B cell (primary cell): ENCODE results near the gene TSFM. TPM values are rescaled to one million over a fixed set of nuclear protein-coding genes. Genes with fewer than 3 reads are reported as not detected.

ENCODE experiments used
- ATAC-seq: fragments of 200-7000 bp; cut with Tn5 transposase; one replicate; pipeline ENCODE4 v1.10.0; 2021; ENCODE audit warnings: low read depth, mild to moderate bottlenecking, moderate number of reproducible peaks, moderate library complexity
- CTCF ChIA-PET: fragments of 350-600 bp; sonication (Branson Sonifier 250); formaldehyde crosslinking; loops from one replicate; lab custom pipeline; 2021; ENCODE audit warnings: antibody characterized with exemption, inconsistent platforms; lab: Charles Lee
- POLR2A ChIA-PET: fragments of 350-600 bp; sonication (Branson Sonifier 250); formaldehyde crosslinking; loops from one replicate; lab custom pipeline; 2021; ENCODE audit warnings: antibody characterized with exemption; lab: Charles Lee
- DNase-seq: peaks from one replicate; pipeline ENCODE4 v3.0.0; 2013
- H2AFZ ChIP-seq: 2 replicates; pipeline ENCODE4 v1.6.1; 2012; ENCODE audit warnings: mild to moderate bottlenecking, low read depth, low read length; ENCODE audit not compliant: insufficient read depth, poor library complexity, severe bottlenecking
- H3K27ac ChIP-seq, 2 donors: 1 replicate in 1 of 2; 2 replicates in 1 of 2; pipeline ENCODE4 v1.5.1; 2012 to 2013; ENCODE audit warnings: low read length in 2 of 2, mild to moderate bottlenecking in 2 of 2, moderate library complexity in 1 of 2
- H3K27me3 ChIP-seq, 4 experiments: fragments of 200-600 bp in 1 of 4; sonication (generic) in 1 of 4; replicated peaks in 1 of 4; 1 replicate in 2 of 4; 2 replicates in 2 of 4; pipeline versions ENCODE4 v1.6.1 to v1.7.0; 2013 to 2016; ENCODE audit warnings: low read length in 3 of 4, mild to moderate bottlenecking in 2 of 4, mixed read lengths in 1 of 4, moderate library complexity in 1 of 4; ENCODE audit not compliant: insufficient read depth in 4 of 4, control insufficient read depth in 3 of 4; ENCODE audit errors: control extremely low read depth in 1 of 4
- H3K36me3 ChIP-seq, 2 experiments: replicated peaks in 1 of 2; 1 replicate in 1 of 2; 2 replicates in 1 of 2; pipeline versions ENCODE4 v1.6.1 to v1.7.1; 2013; ENCODE audit warnings: low read length in 1 of 2; ENCODE audit not compliant: insufficient read depth in 2 of 2, control insufficient read depth in 1 of 2; ENCODE audit errors: control extremely low read depth in 1 of 2, extremely low read depth in 1 of 2
- H3K4me1 ChIP-seq, 2 donors: fragments of 200-600 bp in 1 of 2; sonication (generic) in 1 of 2; 1 replicate in 1 of 2; 2 replicates in 1 of 2; pipeline versions ENCODE4 v1.5.1 to v1.6.1; 2013 to 2017; ENCODE audit warnings: low read length in 2 of 2; ENCODE audit not compliant: control insufficient read depth in 2 of 2, insufficient read depth in 2 of 2
- H3K4me2 ChIP-seq: replicated peaks from 2 replicates; pipeline ENCODE3; 2012; ENCODE audit warnings: mild to moderate bottlenecking, low read depth, low read length; ENCODE audit not compliant: poor library complexity, severe bottlenecking
- H3K4me3 ChIP-seq, 5 experiments: fragments of 200-600 bp in 1 of 5; sonication (generic) in 1 of 5; 1 replicate in 3 of 5; 2 replicates in 2 of 5; pipeline versions ENCODE4 v1.5.1 to v1.7.0; 2011 to 2016; ENCODE audit warnings: low read length in 4 of 5, mild to moderate bottlenecking in 4 of 5, low read depth in 2 of 5, control low read depth in 1 of 5, moderate library complexity in 1 of 5; ENCODE audit not compliant: insufficient read depth in 1 of 5; ENCODE audit errors: control extremely low read depth in 1 of 5, extremely low read depth in 1 of 5
- H3K79me2 ChIP-seq: fragments of 200-600 bp; sonication (generic); one replicate; pipeline ENCODE4 v1.6.0; 2016; ENCODE audit warnings: low read length; ENCODE audit not compliant: control insufficient read depth, insufficient read depth
- H3K9ac ChIP-seq: fragments of 200-600 bp; sonication (generic); 2 replicates; pipeline ENCODE4 v1.6.1; 2017; ENCODE audit warnings: mild to moderate bottlenecking, low read length, moderate library complexity
- H3K9me3 ChIP-seq, 3 donors: one replicate each; pipeline versions ENCODE4 v1.6.1 to v1.7.1; 2013; ENCODE audit warnings: low read length in 2 of 3; ENCODE audit not compliant: control insufficient read depth in 2 of 3, insufficient read depth in 1 of 3; ENCODE audit errors: control extremely low read depth in 1 of 3
- H4K20me1 ChIP-seq: 2 replicates; pipeline ENCODE4 v1.6.0; 2012; ENCODE audit warnings: mild to moderate bottlenecking, low read length; ENCODE audit not compliant: insufficient read depth, control insufficient read depth, poor library complexity, severe bottlenecking
- H3K27ac Mint-ChIP-seq: one replicate; pipeline ENCODE4 v1.8.0; 2021; ENCODE audit warnings: mixed read lengths
- H3K27me3 Mint-ChIP-seq: one replicate; pipeline ENCODE4 v1.8.0; 2021; ENCODE audit warnings: mixed read lengths
- H3K4me1 Mint-ChIP-seq: one replicate; pipeline ENCODE4 v1.8.0; 2021; ENCODE audit warnings: mixed read lengths
- H3K4me3 Mint-ChIP-seq: one replicate; pipeline ENCODE4 v1.8.0; 2021; ENCODE audit warnings: mixed read lengths
- H3K9me3 Mint-ChIP-seq: one replicate; pipeline ENCODE4 v1.8.0; 2022; ENCODE audit warnings: mixed read lengths; ENCODE audit not compliant: insufficient read depth
- EZH2 ChIP-seq: IDR thresholded peaks from 2 replicates; pipeline ENCODE4 v1.6.1; 2012; ENCODE audit warnings: borderline replicate concordance, low read depth, mild to moderate bottlenecking, moderate library complexity, low read length; ENCODE audit not compliant: insufficient read depth, poor library complexity, severe bottlenecking
- WGBS: methylation state at CpG from one replicate; pipeline ENCODE4 v1.1.5; 2013; ENCODE audit warnings: missing lambda C conversion rate; ENCODE audit not compliant: insufficient coverage; 5-methylcytosine and 5-hydroxymethylcytosine counted together
- intact Hi-C: fragments of 100-400 bp; cut with micrococcal nuclease; formaldehyde crosslinking; loops from one replicate; pipeline ENCODE4 v1.10.0; 2022
- polyA plus RNA-seq: library from polyadenylated mRNA; depleted of rRNA; stranded (reverse); fragments of >200 nt; gene quantifications from 2 replicates; pipeline ENCODE4 v1.2.3, GENCODE V29; 2012
- total RNA-seq, 2 donors: library from RNA; stranded (reverse); fragments of 120-200 nt in 1 of 2; gene quantifications; 1 replicate in 1 of 2; 2 replicates in 1 of 2; pipeline versions ENCODE4 v1.2.3 to v1.2.4, GENCODE V29; 2013 to 2022
- TF ChIP-seq, protein P1 (sequence below): fragments of 200-600 bp; IDR thresholded peaks from one replicate; pipeline ENCODE4 v1.8.0; 2022; ENCODE audit warnings: antibody characterized with exemption, mild to moderate bottlenecking

TSFM gene
- total and polyA plus RNA-seq, 2 donors (not counting 1 experiment from before 2014, with no cell fraction given): 5.6 to 20.9 TPM

DNA sequence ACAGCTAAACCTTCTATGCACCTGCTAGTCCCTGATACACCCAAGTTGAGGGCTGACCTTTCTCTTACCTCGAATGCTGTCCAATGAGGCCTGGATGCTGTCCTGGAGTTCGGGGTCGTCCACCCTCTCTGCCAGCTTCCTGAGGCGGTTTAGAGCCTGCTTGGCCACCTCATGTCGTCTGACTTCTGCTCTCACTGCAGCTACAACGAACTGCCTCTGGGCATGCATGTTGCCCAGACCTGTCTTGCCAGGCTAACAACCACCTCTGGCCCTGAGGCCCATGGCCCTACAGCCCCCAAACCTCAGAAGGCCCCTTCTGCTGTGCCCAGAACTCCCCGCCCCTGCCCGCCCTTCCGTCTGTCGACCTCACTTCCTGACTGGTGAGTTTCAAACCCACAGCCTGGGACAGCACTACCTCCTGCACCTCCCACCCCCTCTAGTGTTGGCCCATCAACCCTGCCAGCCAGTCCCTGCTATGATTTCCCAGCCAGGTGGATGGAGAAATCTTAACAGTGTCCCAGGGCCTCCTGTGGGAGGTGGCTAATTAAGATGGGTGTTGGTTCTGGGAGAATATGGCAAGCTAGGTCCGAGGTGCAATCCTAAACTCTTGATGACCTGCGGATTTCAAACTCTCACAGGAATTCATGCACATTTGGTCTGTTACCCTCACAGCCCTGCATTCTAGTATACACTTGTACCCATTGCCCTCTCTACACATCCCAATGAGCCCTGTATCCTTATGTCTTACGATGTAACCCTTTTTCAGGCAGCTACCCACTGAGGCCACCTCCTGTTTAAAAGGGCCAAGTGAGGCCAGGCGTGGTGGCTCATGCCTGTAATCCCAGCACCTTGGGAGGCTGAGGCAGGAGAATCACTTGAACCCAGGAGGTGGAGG is 40.5 kb upstream of the TSFM start:
- 14% methylated on average over 13 of the region's 14 CpGs for WGBS
- Histone ChIP-seq H4K20me1 (peaks cover 38% of the 10 kb centered on the region), H3K4me2 (peak overlapping the region; percentile 71), H3K79me2 (peaks cover 72% of the 10 kb centered on the region), H3K9ac (peak overlapping the region; percentile 60), H3K4me3 (peak overlapping the region; percentile 43 to 79 (median 62)), H3K27me3 (no peaks in the 10 kb centered on the region), H3K4me1 (peaks cover 43 to 63% of the 10 kb centered on the region in 2 donors), H3K27ac (peak overlapping the region; percentile 45 to 70), H2AFZ (peak overlapping the region; percentile 65), H3K9me3 (no peaks in the 10 kb centered on the region), H3K36me3 (peaks cover under 1 to 24% of the 10 kb centered on the region in 2 experiments)
- peak; percentile 58 for ATAC-seq
- H3K4me3 Mint-ChIP-seq: peak overlapping the region; percentile 84
- no peaks in the 10 kb centered on the region for H3K27me3 Mint-ChIP-seq
- DNase-seq: peak; percentile 82
- intact Hi-C loops: loop anchor here (1.0 to 5.0 kb wide), 3 partner anchors 40 to 159 kb away; partner anchors contain the start of genes B4GALNT1 and TSFM
- H3K9me3 Mint-ChIP-seq: no peaks in the 10 kb centered on the region
- H3K4me1 Mint-ChIP-seq: peaks cover 55% of the 10 kb centered on the region
- CTCF ChIA-PET: interaction anchor here (0.7 to 4.0 kb wide), 13 partner anchors 10 to 159 kb away, joined by 3 to 21 read pairs (median 6); partner anchors contain the start of genes B4GALNT1, CDK4, CYP27B1 and EEF1AKMT3
- POLR2A ChIA-PET: interaction anchor here (0.6 to 1.5 kb wide), 4 partner anchors 9 to 50 kb away, joined by 3 read pairs; no protein-coding TSS in a partner anchor
- peak overlapping the region; percentile 83 for H3K27ac Mint-ChIP-seq
- no peak for TF ChIP-seq EZH2
- TF ChIP-seq, protein P1, sequence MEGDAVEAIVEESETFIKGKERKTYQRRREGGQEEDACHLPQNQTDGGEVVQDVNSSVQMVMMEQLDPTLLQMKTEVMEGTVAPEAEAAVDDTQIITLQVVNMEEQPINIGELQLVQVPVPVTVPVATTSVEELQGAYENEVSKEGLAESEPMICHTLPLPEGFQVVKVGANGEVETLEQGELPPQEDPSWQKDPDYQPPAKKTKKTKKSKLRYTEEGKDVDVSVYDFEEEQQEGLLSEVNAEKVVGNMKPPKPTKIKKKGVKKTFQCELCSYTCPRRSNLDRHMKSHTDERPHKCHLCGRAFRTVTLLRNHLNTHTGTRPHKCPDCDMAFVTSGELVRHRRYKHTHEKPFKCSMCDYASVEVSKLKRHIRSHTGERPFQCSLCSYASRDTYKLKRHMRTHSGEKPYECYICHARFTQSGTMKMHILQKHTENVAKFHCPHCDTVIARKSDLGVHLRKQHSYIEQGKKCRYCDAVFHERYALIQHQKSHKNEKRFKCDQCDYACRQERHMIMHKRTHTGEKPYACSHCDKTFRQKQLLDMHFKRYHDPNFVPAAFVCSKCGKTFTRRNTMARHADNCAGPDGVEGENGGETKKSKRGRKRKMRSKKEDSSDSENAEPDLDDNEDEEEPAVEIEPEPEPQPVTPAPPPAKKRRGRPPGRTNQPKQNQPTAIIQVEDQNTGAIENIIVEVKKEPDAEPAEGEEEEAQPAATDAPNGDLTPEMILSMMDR: peak; percentile 64
